Kidney epithelial cell (primary cell): ENCODE measurements around the gene NOL7. TPM values are rescaled to one million over a fixed set of nuclear protein-coding genes. Genes with fewer than 3 reads are reported as not detected.

Source experiments
- DNase-seq: peaks from one replicate; pipeline ENCODE4 v3.0.0-alpha.2; 2010; ENCODE audit warnings: low read depth
- H3K27me3 ChIP-seq: 2 replicates; pipeline ENCODE4 v1.6.0; 2011; ENCODE audit warnings: low read length; ENCODE audit not compliant: control insufficient read depth, insufficient read depth
- H3K36me3 ChIP-seq: 2 replicates; pipeline ENCODE4 v1.5.1; 2011; ENCODE audit warnings: low read length; ENCODE audit not compliant: control insufficient read depth, insufficient read depth
- H3K4me3 ChIP-seq: 2 replicates; pipeline ENCODE4 v1.5.1; 2011; ENCODE audit warnings: low read depth, mild to moderate bottlenecking, control low read depth, low read length
- total RNA-seq: library from RNA; depleted of rRNA; stranded (reverse); fragments of >200 nt; gene quantifications from 2 replicates; pipeline ENCODE4 v1.2.3, GENCODE V29; 2015
- TF ChIP-seq, protein P1 (sequence below): IDR thresholded peaks from 2 replicates; pipeline ENCODE4 v1.5.1; 2011; ENCODE audit warnings: mild to moderate bottlenecking, moderate library complexity, low read length, control low read depth, inconsistent platforms; ENCODE audit not compliant: insufficient read depth, poor library complexity, severe bottlenecking

NOL7 gene
- total RNA-seq, 1 donor from 2014 or later: 178 TPM

GRCh38 chr6:13638626-13639025 is 23.5 kb downstream of the NOL7 start:
- Histone ChIP-seq H3K36me3 (peaks cover 1% of the 10 kb centered on the region), H3K27me3 (no peaks in the 10 kb centered on the region), H3K4me3 (no peak overlapping the region)
- no peak for DNase-seq
- TF ChIP-seq, protein P1, sequence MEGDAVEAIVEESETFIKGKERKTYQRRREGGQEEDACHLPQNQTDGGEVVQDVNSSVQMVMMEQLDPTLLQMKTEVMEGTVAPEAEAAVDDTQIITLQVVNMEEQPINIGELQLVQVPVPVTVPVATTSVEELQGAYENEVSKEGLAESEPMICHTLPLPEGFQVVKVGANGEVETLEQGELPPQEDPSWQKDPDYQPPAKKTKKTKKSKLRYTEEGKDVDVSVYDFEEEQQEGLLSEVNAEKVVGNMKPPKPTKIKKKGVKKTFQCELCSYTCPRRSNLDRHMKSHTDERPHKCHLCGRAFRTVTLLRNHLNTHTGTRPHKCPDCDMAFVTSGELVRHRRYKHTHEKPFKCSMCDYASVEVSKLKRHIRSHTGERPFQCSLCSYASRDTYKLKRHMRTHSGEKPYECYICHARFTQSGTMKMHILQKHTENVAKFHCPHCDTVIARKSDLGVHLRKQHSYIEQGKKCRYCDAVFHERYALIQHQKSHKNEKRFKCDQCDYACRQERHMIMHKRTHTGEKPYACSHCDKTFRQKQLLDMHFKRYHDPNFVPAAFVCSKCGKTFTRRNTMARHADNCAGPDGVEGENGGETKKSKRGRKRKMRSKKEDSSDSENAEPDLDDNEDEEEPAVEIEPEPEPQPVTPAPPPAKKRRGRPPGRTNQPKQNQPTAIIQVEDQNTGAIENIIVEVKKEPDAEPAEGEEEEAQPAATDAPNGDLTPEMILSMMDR: no peak

DNA sequence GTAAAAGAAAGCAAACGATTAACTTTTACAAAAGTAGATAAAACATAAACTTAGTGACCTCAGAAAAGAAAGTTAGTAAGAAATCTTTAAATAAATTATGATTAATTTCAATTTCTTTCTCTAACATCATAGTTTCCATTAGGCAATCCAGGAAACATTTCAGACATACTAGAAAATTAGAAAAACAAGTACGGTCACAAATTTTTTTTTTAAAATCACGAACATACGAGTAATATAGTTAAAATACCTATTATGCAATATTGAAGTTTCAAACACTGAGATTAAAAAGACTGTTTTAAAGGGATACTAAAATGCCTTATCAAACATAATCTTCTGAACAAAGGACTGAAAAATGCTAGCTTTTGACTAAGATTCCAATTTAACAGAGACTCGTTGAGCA is 26.2 kb downstream of the NOL7 start:
- peaks cover 1% of the 10 kb centered on the region for H3K36me3 ChIP-seq
- H3K27me3 ChIP-seq: no peaks in the 10 kb centered on the region
- TF ChIP-seq, protein P1: no peak
- no peak overlapping the region for H3K4me3 ChIP-seq
- DNase-seq: no peak

DNA sequence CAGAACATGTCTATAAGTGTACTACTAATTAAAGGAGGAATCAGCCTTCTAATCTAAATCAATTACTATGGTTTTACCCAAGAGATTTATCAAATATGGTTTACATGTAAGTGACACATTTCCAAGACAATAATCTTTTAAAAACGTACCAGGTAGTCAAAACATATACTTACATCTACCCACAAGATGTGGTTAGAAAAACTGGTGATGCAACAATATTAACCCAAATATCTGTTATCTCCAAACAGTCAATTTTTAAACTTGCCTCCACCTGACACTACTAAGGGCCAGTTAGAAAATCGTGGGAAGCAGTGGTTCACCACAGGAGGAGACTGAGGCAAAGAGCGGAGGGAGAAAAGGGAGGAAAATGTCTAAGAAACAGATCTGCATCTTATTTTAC is 28.0 kb downstream of the NOL7 start:
- peaks cover 1% of the 10 kb centered on the region for H3K36me3 ChIP-seq
- H3K27me3 ChIP-seq: no peaks in the 10 kb centered on the region
- no peak for DNase-seq
- TF ChIP-seq, protein P1: no peak
- H3K4me3 ChIP-seq: no peak overlapping the region

DNA sequence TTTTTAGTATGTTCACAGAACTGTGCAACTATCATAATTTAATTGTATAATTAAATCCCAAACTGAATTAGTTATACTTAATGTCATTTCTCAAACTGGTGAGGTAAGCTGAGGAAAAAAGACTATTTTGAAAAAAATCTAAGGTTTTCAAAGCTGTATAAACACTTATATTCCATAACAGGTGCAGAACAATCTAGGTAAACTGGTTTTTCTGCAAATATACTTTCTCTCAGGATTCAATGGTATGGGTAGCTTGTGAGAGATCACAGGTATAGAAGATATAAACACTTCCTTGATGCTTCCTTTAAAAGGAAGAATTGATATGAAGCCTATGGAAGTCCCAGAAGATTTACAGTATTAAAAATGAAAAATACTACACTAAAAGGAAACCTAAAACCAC is 33.7 kb downstream of the NOL7 start:
- no peak for DNase-seq
- TF ChIP-seq, protein P1: no peak
- Histone ChIP-seq H3K36me3 (no peaks in the 10 kb centered on the region), H3K27me3 (no peaks in the 10 kb centered on the region), H3K4me3 (no peak overlapping the region)

DNA sequence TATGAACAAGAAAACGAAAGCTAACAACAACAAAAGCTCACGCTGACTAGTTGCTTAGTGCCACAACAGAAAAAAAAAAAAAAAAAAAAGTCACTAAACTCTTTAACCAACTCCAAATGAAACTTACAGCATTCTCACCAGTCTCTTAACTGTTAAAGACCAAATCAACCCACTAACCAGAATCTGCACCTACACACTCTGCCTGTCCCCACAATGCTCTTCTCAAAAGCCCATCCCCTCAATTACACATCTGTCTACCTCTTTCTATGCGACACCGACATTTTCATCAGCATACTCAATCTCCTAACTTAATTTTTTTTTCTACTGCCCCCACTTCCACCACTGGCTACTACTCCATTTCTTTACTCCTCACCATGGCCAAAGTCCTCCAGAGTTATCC is 34.3 kb downstream of the NOL7 start:
- H3K4me3 ChIP-seq: no peak overlapping the region
- TF ChIP-seq, protein P1: no peak
- no peaks in the 10 kb centered on the region for H3K36me3 ChIP-seq
- no peak for DNase-seq
- H3K27me3 ChIP-seq: no peaks in the 10 kb centered on the region

GRCh38 chr6:13653296-13653695 is 38.2 kb downstream of the NOL7 start:
- H3K36me3 ChIP-seq: no peaks in the 10 kb centered on the region
- TF ChIP-seq, protein P1: no peak
- peak; percentile 1 for DNase-seq
- no peaks in the 10 kb centered on the region for H3K27me3 ChIP-seq
- H3K4me3 ChIP-seq: no peak overlapping the region
